Chondrocyte (in vitro differentiated cells): ENCODE results near the gene PROSER3. TPM values are rescaled to one million over a fixed set of nuclear protein-coding genes. Genes with fewer than 3 reads are reported as not detected.
"Not testable (repeated sequence)": the region's sequence is repeated elsewhere in the genome, so short reads cannot be mapped to it uniquely, and the experiment has no call there.

ENCODE experiments used
- DNase-seq: peaks from one replicate; pipeline ENCODE4 v3.0.0; 2021; ENCODE audit warnings: mixed read lengths, low spot score
- H3K27ac Mint-ChIP-seq: one replicate; pipeline ENCODE4 v1.8.0; 2021; ENCODE audit warnings: mild to moderate bottlenecking, moderate library complexity, mixed read lengths; ENCODE audit not compliant: unreplicated experiment
- H3K27me3 Mint-ChIP-seq: 2 replicates; pipeline ENCODE4 v1.8.0; 2021; ENCODE audit warnings: low read depth, mixed read lengths
- H3K36me3 Mint-ChIP-seq: 2 replicates; pipeline ENCODE4 v1.8.0; 2021; ENCODE audit warnings: low read depth, mixed read lengths
- H3K4me1 Mint-ChIP-seq: 2 replicates; pipeline ENCODE4 v1.8.0; 2021; ENCODE audit warnings: low read depth, mild to moderate bottlenecking, mixed read lengths
- H3K4me3 Mint-ChIP-seq: one replicate; pipeline ENCODE4 v1.8.0; 2021; ENCODE audit warnings: mild to moderate bottlenecking, moderate library complexity, mixed read lengths; ENCODE audit not compliant: unreplicated experiment
- H3K9me3 Mint-ChIP-seq: 2 replicates; pipeline ENCODE4 v1.8.0; 2021; ENCODE audit warnings: low read depth, mixed read lengths
- total RNA-seq: library from RNA; stranded (reverse); gene quantifications from 3 replicates; pipeline ENCODE4 v1.2.1, GENCODE V29; 2021
- TF ChIP-seq, protein P1 (sequence below): fragments of 200-600 bp; sonication (generic); IDR thresholded peaks from 2 replicates; pipeline ENCODE4 v1.5.0; 2021; ENCODE audit warnings: antibody characterized with exemption, mild to moderate bottlenecking, moderate library complexity

Gene PROSER3
- total RNA-seq, 1 donor from 2014 or later = 17.4 TPM

GRCh38 chr19:35793381-35794165, 35.6 kb downstream of the PROSER3 start:
- Mint-ChIP-seq H3K36me3 (no peaks in the 10 kb centered on the region), H3K27ac (no peak overlapping the region), H3K27me3 (peaks cover 17% of the 10 kb centered on the region), H3K9me3 (no peaks in the 10 kb centered on the region), H3K4me1 (no peaks in the 10 kb centered on the region), H3K4me3 (no peak overlapping the region)
- DNase-seq = no peak
- TF ChIP-seq, protein P1, sequence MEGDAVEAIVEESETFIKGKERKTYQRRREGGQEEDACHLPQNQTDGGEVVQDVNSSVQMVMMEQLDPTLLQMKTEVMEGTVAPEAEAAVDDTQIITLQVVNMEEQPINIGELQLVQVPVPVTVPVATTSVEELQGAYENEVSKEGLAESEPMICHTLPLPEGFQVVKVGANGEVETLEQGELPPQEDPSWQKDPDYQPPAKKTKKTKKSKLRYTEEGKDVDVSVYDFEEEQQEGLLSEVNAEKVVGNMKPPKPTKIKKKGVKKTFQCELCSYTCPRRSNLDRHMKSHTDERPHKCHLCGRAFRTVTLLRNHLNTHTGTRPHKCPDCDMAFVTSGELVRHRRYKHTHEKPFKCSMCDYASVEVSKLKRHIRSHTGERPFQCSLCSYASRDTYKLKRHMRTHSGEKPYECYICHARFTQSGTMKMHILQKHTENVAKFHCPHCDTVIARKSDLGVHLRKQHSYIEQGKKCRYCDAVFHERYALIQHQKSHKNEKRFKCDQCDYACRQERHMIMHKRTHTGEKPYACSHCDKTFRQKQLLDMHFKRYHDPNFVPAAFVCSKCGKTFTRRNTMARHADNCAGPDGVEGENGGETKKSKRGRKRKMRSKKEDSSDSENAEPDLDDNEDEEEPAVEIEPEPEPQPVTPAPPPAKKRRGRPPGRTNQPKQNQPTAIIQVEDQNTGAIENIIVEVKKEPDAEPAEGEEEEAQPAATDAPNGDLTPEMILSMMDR = no peak

- H3K4me3 Mint-ChIP-seq, H3K9me3 Mint-ChIP-seq, H3K4me1 Mint-ChIP-seq, DNase-seq, H3K36me3 Mint-ChIP-seq, H3K27ac Mint-ChIP-seq: not testable (repeated sequence)
- H3K27me3 Mint-ChIP-seq = peaks cover 19% of the 10 kb centered on the region
Observed at GRCh38 chr19:35795564-35795963, 37.6 kb downstream of the PROSER3 start.

GRCh38 chr19:35796645-35797542, 38.9 kb downstream of the PROSER3 start:
- Mint-ChIP-seq H3K27ac (no peak overlapping the region), H3K36me3 (no peaks in the 10 kb centered on the region), H3K27me3 (peaks cover 22% of the 10 kb centered on the region), H3K4me3 (no peak overlapping the region), H3K9me3 (peaks cover 3% of the 10 kb centered on the region), H3K4me1 (no peaks in the 10 kb centered on the region)
- TF ChIP-seq, protein P1 = no peak
- DNase-seq = no peak

- TF ChIP-seq, protein P1 = no peak
- no peak for DNase-seq
- Mint-ChIP-seq H3K4me1 (no peaks in the 10 kb centered on the region), H3K4me3 (no peak overlapping the region), H3K27ac (no peak overlapping the region), H3K36me3 (no peaks in the 10 kb centered on the region), H3K27me3 (peaks cover 24% of the 10 kb centered on the region), H3K9me3 (peaks cover 4% of the 10 kb centered on the region)
Observed at GRCh38 chr19:35797663-35798062, 39.7 kb downstream of the PROSER3 start.

- Mint-ChIP-seq H3K36me3 (no peaks in the 10 kb centered on the region), H3K27me3 (peaks cover 30% of the 10 kb centered on the region), H3K4me1 (no peaks in the 10 kb centered on the region), H3K9me3 (peaks cover 4% of the 10 kb centered on the region), H3K27ac (no peak overlapping the region), H3K4me3 (no peak overlapping the region)
- TF ChIP-seq, protein P1 = no peak
- DNase-seq = no peak
Observed at GRCh38 chr19:35801828-35802227, 43.9 kb downstream of the PROSER3 start.
